Ishikawa (cell line): Measurements from ENCODE around the gene COL26A1.

Experiments used
- CEBPB ChIP-seq: IDR thresholded peaks from 2 replicates; pipeline ENCODE4 v1.6.1; 2012
- CREB1 ChIP-seq: IDR thresholded peaks from 2 replicates; pipeline ENCODE4 v1.6.1; 2012; ENCODE audit warnings: low read depth
- EGR1 ChIP-seq: IDR thresholded peaks from 2 replicates; pipeline ENCODE4 v1.6.1; 2012
- EP300 ChIP-seq: IDR thresholded peaks from 2 replicates; pipeline ENCODE4 v1.6.1; 2012; ENCODE audit warnings: borderline replicate concordance
- NFIC ChIP-seq: IDR thresholded peaks from 2 replicates; pipeline ENCODE4 v1.6.1; 2012
- RAD21 ChIP-seq: IDR thresholded peaks from 2 replicates; pipeline ENCODE4 v1.6.1; 2012; ENCODE audit warnings: low read depth
- TAF1 ChIP-seq: IDR thresholded peaks from 2 replicates; pipeline ENCODE4 v1.6.1; 2012; ENCODE audit warnings: low read depth, mild to moderate bottlenecking
- TCF12 ChIP-seq: IDR thresholded peaks from 2 replicates; pipeline ENCODE4 v1.6.1; 2012; ENCODE audit warnings: low read depth
- TEAD4 ChIP-seq: IDR thresholded peaks from 2 replicates; pipeline ENCODE4 v1.6.1; 2012
- YY1 ChIP-seq: IDR thresholded peaks from 2 replicates; pipeline ENCODE4 v1.6.1; 2012; ENCODE audit warnings: low read depth
- ZBTB7A ChIP-seq: IDR thresholded peaks from 2 replicates; pipeline ENCODE4 v1.6.1; 2012; ENCODE audit warnings: low read depth
- TF ChIP-seq, protein P1 (sequence below): IDR thresholded peaks from 2 replicates; pipeline ENCODE4 v1.6.1; 2012
- TF ChIP-seq, protein P2 (sequence below): IDR thresholded peaks from 2 replicates; pipeline ENCODE4 v1.6.1; 2012; ENCODE audit warnings: low read depth, mild to moderate bottlenecking
- TF ChIP-seq, protein P3 (sequence below): IDR thresholded peaks from 2 replicates; pipeline ENCODE4 v1.6.1; 2012

COL26A1 gene

DNA sequence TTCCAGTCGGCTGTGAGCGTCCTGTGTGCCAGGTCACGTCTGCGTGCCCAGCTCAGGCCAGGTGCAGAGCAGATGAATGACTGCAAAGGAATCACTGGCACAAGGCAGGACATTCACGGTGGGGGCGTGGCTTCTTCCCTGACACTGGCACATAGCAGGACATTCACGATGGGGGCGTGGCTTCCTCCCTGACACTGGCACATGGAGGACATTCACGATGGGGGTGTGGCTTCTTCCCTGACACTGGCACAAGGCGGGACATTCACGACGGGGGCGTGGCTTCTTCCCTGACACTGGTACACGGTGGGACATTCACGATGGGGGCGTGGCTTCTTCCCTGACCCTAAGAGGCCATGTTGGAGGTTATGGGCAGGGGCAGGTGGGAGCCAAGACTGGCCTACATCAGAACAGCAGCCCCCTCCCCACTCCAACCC, 202.1 kb downstream of the COL26A1 start:
- TF ChIP-seq ZBTB7A: no peak
- TF ChIP-seq, protein P1, sequence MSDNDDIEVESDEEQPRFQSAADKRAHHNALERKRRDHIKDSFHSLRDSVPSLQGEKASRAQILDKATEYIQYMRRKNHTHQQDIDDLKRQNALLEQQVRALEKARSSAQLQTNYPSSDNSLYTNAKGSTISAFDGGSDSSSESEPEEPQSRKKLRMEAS: peak; percentile 45; the same call in 1 of the 2 replicates

DNA sequence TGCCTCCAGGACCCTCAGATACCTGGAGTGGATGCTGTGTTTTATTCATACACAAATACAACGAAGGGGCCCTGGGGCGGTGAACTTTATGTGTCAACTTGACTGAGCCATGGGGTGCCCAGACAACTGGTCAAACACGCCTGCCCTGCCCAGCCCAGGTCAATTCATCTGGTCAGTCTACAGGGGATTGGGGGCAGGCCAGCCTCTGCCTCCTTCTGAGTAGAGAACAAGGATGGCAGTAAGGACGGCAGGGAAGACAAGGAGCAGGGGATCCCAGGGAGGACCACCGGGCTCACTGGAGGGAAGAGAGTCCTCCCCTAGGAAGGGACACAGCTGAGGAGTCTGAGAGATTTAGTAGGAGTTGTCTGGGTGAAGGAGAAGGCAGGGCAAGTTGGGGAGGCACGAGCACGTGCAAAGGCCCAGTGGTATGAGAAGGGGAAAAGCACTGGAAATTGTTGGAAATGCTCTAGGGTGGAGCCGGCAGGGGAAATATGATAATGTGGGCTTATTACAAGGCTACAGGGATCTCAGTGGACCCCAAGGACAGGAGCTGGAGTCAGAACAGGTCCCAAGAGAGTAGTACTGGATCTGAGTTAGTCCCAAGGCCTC, 203.0 kb downstream of the COL26A1 start:
- no peak for TF ChIP-seq EGR1
- TF ChIP-seq, protein P2, sequence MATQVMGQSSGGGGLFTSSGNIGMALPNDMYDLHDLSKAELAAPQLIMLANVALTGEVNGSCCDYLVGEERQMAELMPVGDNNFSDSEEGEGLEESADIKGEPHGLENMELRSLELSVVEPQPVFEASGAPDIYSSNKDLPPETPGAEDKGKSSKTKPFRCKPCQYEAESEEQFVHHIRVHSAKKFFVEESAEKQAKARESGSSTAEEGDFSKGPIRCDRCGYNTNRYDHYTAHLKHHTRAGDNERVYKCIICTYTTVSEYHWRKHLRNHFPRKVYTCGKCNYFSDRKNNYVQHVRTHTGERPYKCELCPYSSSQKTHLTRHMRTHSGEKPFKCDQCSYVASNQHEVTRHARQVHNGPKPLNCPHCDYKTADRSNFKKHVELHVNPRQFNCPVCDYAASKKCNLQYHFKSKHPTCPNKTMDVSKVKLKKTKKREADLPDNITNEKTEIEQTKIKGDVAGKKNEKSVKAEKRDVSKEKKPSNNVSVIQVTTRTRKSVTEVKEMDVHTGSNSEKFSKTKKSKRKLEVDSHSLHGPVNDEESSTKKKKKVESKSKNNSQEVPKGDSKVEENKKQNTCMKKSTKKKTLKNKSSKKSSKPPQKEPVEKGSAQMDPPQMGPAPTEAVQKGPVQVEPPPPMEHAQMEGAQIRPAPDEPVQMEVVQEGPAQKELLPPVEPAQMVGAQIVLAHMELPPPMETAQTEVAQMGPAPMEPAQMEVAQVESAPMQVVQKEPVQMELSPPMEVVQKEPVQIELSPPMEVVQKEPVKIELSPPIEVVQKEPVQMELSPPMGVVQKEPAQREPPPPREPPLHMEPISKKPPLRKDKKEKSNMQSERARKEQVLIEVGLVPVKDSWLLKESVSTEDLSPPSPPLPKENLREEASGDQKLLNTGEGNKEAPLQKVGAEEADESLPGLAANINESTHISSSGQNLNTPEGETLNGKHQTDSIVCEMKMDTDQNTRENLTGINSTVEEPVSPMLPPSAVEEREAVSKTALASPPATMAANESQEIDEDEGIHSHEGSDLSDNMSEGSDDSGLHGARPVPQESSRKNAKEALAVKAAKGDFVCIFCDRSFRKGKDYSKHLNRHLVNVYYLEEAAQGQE: no peak
- no peak for TF ChIP-seq TEAD4
- TF ChIP-seq RAD21: no peak
- no peak for TF ChIP-seq YY1
- TF ChIP-seq CEBPB: no peak
- TF ChIP-seq, protein P1: no peak
- no peak for TF ChIP-seq CREB1
- TF ChIP-seq NFIC: no peak
- TF ChIP-seq ZBTB7A: no peak
- TF ChIP-seq, protein P3, sequence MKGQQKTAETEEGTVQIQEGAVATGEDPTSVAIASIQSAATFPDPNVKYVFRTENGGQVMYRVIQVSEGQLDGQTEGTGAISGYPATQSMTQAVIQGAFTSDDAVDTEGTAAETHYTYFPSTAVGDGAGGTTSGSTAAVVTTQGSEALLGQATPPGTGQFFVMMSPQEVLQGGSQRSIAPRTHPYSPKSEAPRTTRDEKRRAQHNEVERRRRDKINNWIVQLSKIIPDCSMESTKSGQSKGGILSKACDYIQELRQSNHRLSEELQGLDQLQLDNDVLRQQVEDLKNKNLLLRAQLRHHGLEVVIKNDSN: no peak

DNA sequence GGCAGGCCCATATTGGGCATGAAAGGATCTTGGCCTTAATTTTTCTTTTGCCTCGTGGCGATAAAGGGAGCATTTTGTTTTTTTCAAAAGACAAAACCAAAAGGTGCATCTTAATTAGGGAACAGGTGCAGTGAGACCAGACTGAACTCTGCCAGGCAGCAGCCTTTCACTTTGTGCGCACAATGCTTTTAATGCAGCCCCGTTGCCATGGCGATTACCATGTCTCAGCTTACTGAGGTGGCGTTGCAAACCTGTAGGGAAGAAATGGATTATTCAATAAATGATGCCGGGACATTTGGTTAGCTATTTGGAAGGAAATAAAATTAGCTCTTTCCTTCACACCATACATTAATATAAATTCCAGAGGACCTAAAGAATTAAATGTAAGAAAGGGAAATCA, 204.6 kb downstream of the COL26A1 start:
- TF ChIP-seq NFIC (no peak), EGR1 (no peak), ZBTB7A (no peak)
- TF ChIP-seq, protein P2: no peak
- TF ChIP-seq, protein P3: no peak

DNA sequence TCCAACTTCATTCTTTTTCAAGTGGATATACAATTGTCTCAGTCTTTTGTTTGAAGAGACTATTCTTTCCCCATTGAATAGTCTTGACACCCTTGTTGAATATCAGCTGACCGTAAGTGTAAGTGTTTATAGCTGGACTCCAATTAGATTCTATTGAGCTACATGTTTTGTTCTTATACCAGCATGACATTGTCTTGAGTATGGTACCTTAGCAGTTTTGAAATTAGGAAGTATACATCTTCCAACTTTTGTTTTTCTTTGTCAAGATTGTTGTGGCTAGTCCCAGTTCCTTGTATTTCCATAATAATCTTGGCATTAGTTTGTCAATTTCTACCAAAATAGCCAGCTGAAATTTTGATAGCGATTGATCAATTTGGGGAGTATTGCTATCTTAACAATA, 209.5 kb downstream of the COL26A1 start:
- TF ChIP-seq TEAD4: no peak

DNA sequence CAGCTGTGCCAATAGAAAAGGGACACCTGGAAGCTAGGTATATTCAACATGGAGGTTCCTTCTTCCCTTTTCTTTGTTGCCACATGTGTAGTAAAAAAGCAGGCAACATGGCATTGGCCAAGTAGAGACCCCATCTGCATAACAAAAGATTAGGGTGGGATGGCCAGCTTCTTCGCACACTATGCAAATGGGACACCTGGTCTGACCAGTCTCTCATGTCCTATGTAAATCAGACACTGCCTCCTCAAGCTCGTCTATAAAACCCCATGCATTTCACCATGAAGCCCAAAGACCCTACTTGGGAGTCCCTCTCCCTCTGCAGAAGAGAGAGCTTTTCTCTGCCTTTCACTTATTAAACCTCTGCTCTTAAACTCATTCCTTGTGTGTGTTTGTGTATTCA, 212.5 kb downstream of the COL26A1 start:
- TF ChIP-seq, protein P2: no peak
- TF ChIP-seq CREB1 (no peak), TEAD4 (no peak), YY1 (no peak), NFIC (no peak), RAD21 (no peak)
- TF ChIP-seq, protein P3: no peak

DNA sequence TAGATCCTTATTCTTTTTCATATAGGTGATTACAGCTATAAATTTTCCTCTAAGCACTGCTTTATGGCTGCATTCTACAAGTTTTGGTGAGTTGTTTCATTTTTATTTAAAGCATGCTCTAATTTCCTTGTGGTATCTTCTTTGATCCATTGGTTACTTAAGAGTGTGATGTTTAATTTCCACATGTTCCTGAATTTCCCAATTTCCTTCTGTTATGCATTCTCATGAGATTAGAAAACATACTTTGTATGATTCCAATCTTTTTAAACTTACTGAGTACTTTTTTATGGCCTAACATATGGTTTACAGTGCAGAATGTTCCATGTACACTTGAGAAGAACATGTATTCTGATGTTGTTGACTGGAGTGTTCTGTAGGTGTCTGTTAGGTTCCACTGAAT, 213.0 kb downstream of the COL26A1 start:
- TF ChIP-seq TAF1 (no peak), TCF12 (no peak), TEAD4 (no peak), CEBPB (no peak), EP300 (no peak), NFIC (no peak), EGR1 (no peak), CREB1 (no peak), YY1 (no peak), ZBTB7A (no peak), RAD21 (no peak)
- TF ChIP-seq, protein P1: no peak
- TF ChIP-seq, protein P3: no peak
